ENCODE measurements around the gene VIPR2.

The VIPR2 gene

DNA sequence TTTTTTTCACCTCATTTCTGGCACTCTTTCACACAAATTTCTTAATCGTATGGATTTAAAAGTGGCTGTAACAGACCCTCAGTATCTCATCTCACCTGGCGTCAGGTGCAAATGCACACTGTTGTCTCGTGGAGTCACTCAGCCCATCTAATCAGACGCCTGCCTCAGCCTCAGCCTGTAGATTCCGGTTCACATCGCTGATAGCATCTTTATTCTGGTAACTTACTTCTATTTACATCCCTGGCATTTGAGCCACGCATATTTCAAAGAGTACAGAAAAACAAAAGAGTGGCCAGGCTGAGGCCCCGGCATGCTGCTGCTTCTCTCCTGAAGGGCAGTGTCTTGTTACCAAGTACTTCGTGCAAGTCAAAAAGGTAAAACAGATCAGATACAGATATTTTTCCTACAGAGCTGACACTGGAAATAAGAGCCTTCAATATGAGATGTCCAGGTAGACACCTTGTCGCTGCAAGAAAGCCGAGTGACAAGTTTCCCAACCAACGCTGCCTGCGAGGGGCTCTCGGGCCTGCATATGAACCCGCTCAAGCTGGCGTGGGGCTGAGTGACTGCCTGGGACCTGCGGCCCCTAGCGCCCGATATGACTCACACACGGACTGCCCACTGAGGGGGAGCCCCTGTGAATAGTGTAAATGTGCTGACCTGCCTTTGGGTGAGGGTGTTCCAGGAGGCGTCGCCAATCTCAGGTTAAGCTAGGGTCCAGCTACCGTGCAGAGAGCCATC is 4.3 kb downstream of the VIPR2 start:
- Histone ChIP-seq H3K36me3 (no peaks in the 10 kb centered on the region), H3K4me3 (ENCODE audit: low read depth, low read length) (no peak overlapping the region), H3K27me3 (peaks cover 25% of the 10 kb centered on the region), H3K9me3 (no peaks in the 10 kb centered on the region), H3K4me1 (no peaks in the 10 kb centered on the region)
- DNase-seq = no peak
- TF ChIP-seq, protein P1, sequence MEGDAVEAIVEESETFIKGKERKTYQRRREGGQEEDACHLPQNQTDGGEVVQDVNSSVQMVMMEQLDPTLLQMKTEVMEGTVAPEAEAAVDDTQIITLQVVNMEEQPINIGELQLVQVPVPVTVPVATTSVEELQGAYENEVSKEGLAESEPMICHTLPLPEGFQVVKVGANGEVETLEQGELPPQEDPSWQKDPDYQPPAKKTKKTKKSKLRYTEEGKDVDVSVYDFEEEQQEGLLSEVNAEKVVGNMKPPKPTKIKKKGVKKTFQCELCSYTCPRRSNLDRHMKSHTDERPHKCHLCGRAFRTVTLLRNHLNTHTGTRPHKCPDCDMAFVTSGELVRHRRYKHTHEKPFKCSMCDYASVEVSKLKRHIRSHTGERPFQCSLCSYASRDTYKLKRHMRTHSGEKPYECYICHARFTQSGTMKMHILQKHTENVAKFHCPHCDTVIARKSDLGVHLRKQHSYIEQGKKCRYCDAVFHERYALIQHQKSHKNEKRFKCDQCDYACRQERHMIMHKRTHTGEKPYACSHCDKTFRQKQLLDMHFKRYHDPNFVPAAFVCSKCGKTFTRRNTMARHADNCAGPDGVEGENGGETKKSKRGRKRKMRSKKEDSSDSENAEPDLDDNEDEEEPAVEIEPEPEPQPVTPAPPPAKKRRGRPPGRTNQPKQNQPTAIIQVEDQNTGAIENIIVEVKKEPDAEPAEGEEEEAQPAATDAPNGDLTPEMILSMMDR (IDR thresholded peaks at IDR 0.05; ENCODE audit: low read depth, low read length) = no peak

DNA sequence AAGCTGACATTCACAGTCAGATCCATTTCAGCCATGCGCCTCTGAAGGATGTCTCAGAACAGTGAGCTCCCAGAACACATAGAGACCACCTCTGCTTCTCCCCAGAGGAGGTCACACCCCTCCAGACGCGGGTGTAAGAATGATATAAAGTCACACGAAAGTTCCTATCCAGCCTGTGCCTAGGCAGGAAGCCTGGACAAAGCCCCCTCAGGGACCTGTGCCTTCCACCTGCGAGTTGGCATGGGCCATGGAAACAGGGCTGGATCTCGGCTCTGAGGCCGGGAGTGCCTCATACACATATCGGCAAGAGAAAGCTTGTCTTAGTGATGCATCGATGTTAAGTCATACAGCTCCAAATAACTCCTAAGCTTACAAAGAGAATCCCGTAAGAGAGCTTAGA is 5.0 kb downstream of the VIPR2 start:
- DNase-seq = no peak
- Histone ChIP-seq H3K27me3 (peaks cover 20% of the 10 kb centered on the region), H3K4me1 (no peaks in the 10 kb centered on the region), H3K9me3 (no peaks in the 10 kb centered on the region), H3K36me3 (no peaks in the 10 kb centered on the region), H3K4me3 (ENCODE audit: low read depth, low read length) (no peak overlapping the region)
- TF ChIP-seq, protein P1 (IDR thresholded peaks at IDR 0.05; ENCODE audit: low read depth, low read length) = no peak

GRCh38 chr7:159139202-159139601 is 5.5 kb downstream of the VIPR2 start:
- Histone ChIP-seq H3K9me3 (no peaks in the 10 kb centered on the region), H3K36me3 (no peaks in the 10 kb centered on the region), H3K4me3 (ENCODE audit: low read depth, low read length) (no peak overlapping the region), H3K27me3 (peaks cover 16% of the 10 kb centered on the region), H3K4me1 (no peaks in the 10 kb centered on the region)
- TF ChIP-seq, protein P1 (IDR thresholded peaks at IDR 0.05; ENCODE audit: low read depth, low read length) = no peak
- DNase-seq = no peak

DNA sequence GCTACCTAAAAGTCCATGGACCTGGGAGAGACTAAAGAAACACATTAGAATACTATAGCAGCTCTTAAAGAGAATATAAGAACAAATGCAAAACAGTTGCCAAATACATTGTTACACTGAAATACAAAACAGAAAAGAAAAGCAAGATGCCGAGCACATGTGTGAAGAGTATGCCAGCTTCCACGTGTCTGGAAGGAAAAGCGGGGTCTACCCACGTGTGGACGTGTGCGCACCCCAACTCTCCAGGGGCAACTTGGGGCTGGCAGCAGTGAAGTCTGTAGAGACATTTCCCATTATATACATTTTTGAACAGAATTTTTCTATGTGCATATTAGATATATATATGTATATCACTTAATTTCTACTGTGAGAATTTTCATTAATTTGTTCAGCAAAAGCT is 6.2 kb downstream of the VIPR2 start:
- no peak for DNase-seq
- no peaks in the 10 kb centered on the region for H3K9me3 ChIP-seq
- H3K27me3 ChIP-seq = peaks cover 9% of the 10 kb centered on the region
- H3K36me3 ChIP-seq = no peaks in the 10 kb centered on the region
- no peak overlapping the region for H3K4me3 ChIP-seq (ENCODE audit: low read depth, low read length)
- no peaks in the 10 kb centered on the region for H3K4me1 ChIP-seq
- TF ChIP-seq, protein P1 (IDR thresholded peaks at IDR 0.05; ENCODE audit: low read depth, low read length) = no peak

GRCh38 chr7:159137906-159138305 is 6.8 kb downstream of the VIPR2 start:
- Histone ChIP-seq H3K27me3 (peaks cover 3% of the 10 kb centered on the region), H3K9me3 (no peaks in the 10 kb centered on the region), H3K36me3 (no peaks in the 10 kb centered on the region), H3K4me1 (no peaks in the 10 kb centered on the region), H3K4me3 (ENCODE audit: low read depth, low read length) (no peak overlapping the region)
- TF ChIP-seq, protein P1 (IDR thresholded peaks at IDR 0.05; ENCODE audit: low read depth, low read length) = no peak
- DNase-seq = no peak

- TF ChIP-seq, protein P1 (IDR thresholded peaks at IDR 0.05; ENCODE audit: low read depth, low read length) = no peak
- no peak overlapping the region for H3K4me3 ChIP-seq (ENCODE audit: low read depth, low read length)
- no peak for DNase-seq
- H3K4me1 ChIP-seq = no peaks in the 10 kb centered on the region
- no peaks in the 10 kb centered on the region for H3K27me3 ChIP-seq
- no peaks in the 10 kb centered on the region for H3K36me3 ChIP-seq
- H3K9me3 ChIP-seq = no peaks in the 10 kb centered on the region
Measured at GRCh38 chr7:159136846-159137245, 7.8 kb downstream of the VIPR2 start.

Data from BE2C (cell line).